ENCODE data around the gene EGFL7.
A peak's percentile ranks its signal among the peaks of the same experiment; 100 is the strongest.

The EGFL7 gene

GRCh38 chr9:136684799-136685198 is 22.1 kb downstream of the EGFL7 start:
- no peak overlapping the region for H3K27ac ChIP-seq
- DNase-seq (ENCODE audit: low read depth, low spot score): no peak

- no peak overlapping the region for H3K27ac ChIP-seq
- no peak for DNase-seq (ENCODE audit: low read depth, low spot score)
Observed at GRCh38 chr9:136685216-136685615, 22.5 kb downstream of the EGFL7 start.

GRCh38 chr9:136685790-136686533 is 23.2 kb downstream of the EGFL7 start:
- no peak for DNase-seq (ENCODE audit: low read depth, low spot score)
- H3K27ac ChIP-seq: peak overlapping the region; percentile 61

- no peak for DNase-seq (ENCODE audit: low read depth, low spot score)
- H3K27ac ChIP-seq: peak overlapping the region; percentile 61
Observed at GRCh38 chr9:136686534-136686793, 23.7 kb downstream of the EGFL7 start.

GRCh38 chr9:136686794-136687711 is 24.3 kb downstream of the EGFL7 start, which contains the start of gene AGPAT2:
AGPAT2 (minus strand) TSS chr9:136687457; CDS start chr9:136687357, 100 bp downstream.
- peak within 1 kb of the TSS; percentile 61 for H3K27ac ChIP-seq
- no peak for DNase-seq (ENCODE audit: low read depth, low spot score)

- no peak for DNase-seq (ENCODE audit: low read depth, low spot score)
- no peak overlapping the region for H3K27ac ChIP-seq
Observed at GRCh38 chr9:136687721-136688223, 25.1 kb downstream of the EGFL7 start.

- no peak for DNase-seq (ENCODE audit: low read depth, low spot score)
- no peak overlapping the region for H3K27ac ChIP-seq
Observed at GRCh38 chr9:136688274-136689107, 25.8 kb downstream of the EGFL7 start.

GRCh38 chr9:136689108-136689460 is 26.4 kb downstream of the EGFL7 start:
- H3K27ac ChIP-seq: no peak overlapping the region
- no peak for DNase-seq (ENCODE audit: low read depth, low spot score)

- H3K27ac ChIP-seq: no peak overlapping the region
- DNase-seq (ENCODE audit: low read depth, low spot score): no peak
Observed at GRCh38 chr9:136690104-136690805, 27.5 kb downstream of the EGFL7 start.

- no peak for DNase-seq (ENCODE audit: low read depth, low spot score)
- no peak overlapping the region for H3K27ac ChIP-seq
Observed at GRCh38 chr9:136690806-136691261, 28.1 kb downstream of the EGFL7 start.

GRCh38 chr9:136691316-136692184 is 28.8 kb downstream of the EGFL7 start:
- no peak for DNase-seq (ENCODE audit: low read depth, low spot score)
- H3K27ac ChIP-seq: no peak overlapping the region

- H3K27ac ChIP-seq: no peak overlapping the region
- no peak for DNase-seq (ENCODE audit: low read depth, low spot score)
Observed at GRCh38 chr9:136692185-136693134, 29.7 kb downstream of the EGFL7 start.

- no peak for DNase-seq (ENCODE audit: low read depth, low spot score)
- peak overlapping the region; percentile 61 for H3K27ac ChIP-seq
Observed at GRCh38 chr9:136693135-136693489, 30.4 kb downstream of the EGFL7 start.

- H3K27ac ChIP-seq: peak overlapping the region; percentile 61
- peak; percentile 61 for DNase-seq (ENCODE audit: low read depth, low spot score)
Observed at GRCh38 chr9:136693490-136694162, 30.9 kb downstream of the EGFL7 start.

GRCh38 chr9:136694163-136694871 is 31.6 kb downstream of the EGFL7 start:
- H3K27ac ChIP-seq: peak overlapping the region; percentile 61
- no peak for DNase-seq (ENCODE audit: low read depth, low spot score)

GRCh38 chr9:136694872-136695247 is 32.1 kb downstream of the EGFL7 start:
- H3K27ac ChIP-seq: no peak overlapping the region
- DNase-seq (ENCODE audit: low read depth, low spot score): no peak

GRCh38 chr9:136695435-136695895 is 32.7 kb downstream of the EGFL7 start:
- H3K27ac ChIP-seq: no peak overlapping the region
- peak; percentile 26 for DNase-seq (ENCODE audit: low read depth, low spot score)

All from epithelial cell of prostate (primary cell).